Left kidney (tissue), 2 donors: ENCODE measurements around the gene ZNF292. TPM values are rescaled to one million over a fixed set of nuclear protein-coding genes. Genes with fewer than 3 reads are reported as not detected.
"Not testable (repeated sequence)": the region's sequence is repeated elsewhere in the genome, so short reads cannot be mapped to it uniquely, and the experiment has no call there.

Source experiments
- DNase-seq: peaks from one replicate; pipeline ENCODE4 v3.0.0-alpha.2; 2013
- polyA plus RNA-seq: library from polyadenylated mRNA; unstranded; fragments of 120-200 nt; gene quantifications from one replicate; pipeline ENCODE4 v1.2.1, GENCODE V29; 2013; ENCODE audit not compliant: insufficient read length

Gene ZNF292
- polyA plus RNA-seq, 1 donor, result 53.6 TPM

GRCh38 chr6:87210979-87211378 lies 55.6 kb downstream of the ZNF292 start:
- no peak for DNase-seq

GRCh38 chr6:87212596-87212995 lies 57.2 kb downstream of the ZNF292 start:
- no peak for DNase-seq

DNA sequence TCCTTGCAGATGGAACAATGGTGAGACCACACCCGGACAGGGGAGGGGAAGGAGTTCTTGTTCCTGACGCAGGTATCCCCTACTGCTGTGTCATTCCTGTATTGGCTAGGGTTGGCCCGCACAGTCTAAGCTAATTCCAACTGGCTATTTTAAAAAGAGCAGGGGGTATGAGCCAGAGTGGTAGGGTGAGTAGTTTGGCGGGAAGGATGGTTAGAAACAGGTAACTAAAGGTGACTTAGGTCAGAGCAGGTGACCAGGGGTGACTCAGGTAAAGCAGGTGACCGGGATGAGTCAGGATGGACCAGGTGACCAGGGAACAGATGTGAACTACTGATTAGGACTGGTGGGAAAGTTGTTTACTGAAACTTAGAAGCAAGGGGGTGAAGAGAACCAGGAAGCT lies 58.0 kb downstream of the ZNF292 start:
- DNase-seq, result no peak

DNA sequence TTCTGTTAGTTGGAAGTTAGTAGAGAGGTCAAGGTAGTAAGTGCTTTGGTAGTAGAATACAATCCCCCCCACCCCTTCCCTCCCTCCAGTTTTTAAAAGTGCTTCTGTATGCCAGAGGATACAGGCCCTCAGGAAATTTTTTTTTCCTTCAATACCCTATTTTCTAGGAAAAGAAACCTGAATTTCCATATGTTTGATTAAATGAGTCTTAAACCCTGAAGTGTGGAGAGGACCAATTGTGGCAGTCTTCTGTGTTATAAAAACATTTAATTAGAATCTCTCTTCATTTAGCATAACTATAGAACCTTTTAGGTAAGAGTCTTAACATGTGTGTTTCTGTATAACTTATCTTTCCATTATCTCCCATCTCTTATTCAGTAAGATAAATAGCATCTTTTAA lies 59.5 kb downstream of the ZNF292 start:
- no peak for DNase-seq

GRCh38 chr6:87220997-87221396 lies 65.6 kb downstream of the ZNF292 start:
- no peak for DNase-seq

- DNase-seq, result no peak
These were observed 67.3 kb downstream of the ZNF292 start for GRCh38 chr6:87222676-87223075.

GRCh38 chr6:87224971-87225370 lies 69.6 kb downstream of the ZNF292 start:
- no peak for DNase-seq

DNA sequence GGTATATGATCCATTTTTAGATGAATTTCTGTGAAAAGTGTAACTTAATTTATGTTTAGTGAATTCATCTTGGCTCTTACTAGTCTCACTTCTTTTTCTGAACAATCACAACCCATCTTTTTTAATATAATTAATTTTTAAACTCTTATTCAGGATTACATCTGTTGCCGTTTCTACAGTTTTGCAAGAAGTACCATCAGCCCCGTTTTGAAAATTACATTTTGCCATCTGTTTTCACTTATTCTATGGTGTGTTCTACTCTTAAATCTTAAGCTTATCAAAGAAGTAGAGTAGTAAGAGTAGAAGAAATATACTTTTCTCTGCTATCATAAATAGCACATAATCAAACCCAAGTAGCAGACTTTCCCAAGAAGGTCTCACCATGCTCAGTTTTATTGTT lies 70.1 kb downstream of the ZNF292 start:
- no peak for DNase-seq

GRCh38 chr6:87225937-87226336 lies 70.6 kb downstream of the ZNF292 start:
- DNase-seq, result no peak

DNA sequence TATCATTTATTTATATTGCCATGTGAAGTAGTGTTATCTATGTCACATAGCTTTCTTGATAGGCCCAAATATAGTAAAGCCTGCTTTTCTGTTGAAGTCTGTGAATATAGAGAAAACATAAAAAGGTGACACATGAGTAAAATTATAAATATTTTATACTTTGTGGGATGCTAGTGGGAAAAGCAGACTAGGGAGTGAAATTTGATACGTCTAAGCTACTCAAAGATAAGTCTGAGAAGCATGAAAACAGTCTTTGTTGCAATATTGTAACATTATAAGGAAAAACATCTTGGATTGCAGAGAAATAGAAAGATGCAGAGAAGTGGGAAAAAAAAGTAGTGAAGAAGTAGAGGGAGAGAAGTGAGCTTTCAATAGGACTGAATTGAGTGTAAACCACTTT lies 75.4 kb downstream of the ZNF292 start:
- DNase-seq, result no peak

GRCh38 chr6:87237804-87238203 lies 82.4 kb downstream of the ZNF292 start:
- DNase-seq, result peak; percentile 8

DNA sequence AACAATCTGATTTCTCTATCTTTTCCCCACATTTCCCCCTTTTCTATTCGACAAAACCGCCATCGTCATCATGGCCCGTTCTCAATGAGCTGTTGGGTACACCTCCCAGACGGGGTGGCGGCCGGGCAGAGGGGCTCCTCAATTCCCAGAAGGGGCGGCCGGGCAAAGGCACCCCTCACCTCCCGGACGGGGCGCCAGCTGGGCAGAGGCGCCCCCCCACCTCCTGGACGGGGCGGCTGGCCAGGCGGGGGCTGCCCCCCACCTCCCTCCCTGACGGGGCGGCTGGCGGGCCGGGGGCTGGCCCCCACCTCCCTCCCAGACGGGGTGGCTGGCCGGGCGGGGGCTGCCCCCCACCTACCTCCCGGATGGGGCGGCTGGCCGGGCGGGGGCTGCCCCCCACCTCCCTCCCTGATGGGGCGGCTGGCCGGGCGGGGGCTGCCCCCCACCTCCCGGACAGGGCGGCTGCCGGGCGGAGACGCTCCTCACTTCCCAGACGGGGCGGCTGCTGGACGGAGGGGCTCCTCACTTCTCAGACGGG lies 83.8 kb downstream of the ZNF292 start:
- DNase-seq, result not testable (repeated sequence)

DNA sequence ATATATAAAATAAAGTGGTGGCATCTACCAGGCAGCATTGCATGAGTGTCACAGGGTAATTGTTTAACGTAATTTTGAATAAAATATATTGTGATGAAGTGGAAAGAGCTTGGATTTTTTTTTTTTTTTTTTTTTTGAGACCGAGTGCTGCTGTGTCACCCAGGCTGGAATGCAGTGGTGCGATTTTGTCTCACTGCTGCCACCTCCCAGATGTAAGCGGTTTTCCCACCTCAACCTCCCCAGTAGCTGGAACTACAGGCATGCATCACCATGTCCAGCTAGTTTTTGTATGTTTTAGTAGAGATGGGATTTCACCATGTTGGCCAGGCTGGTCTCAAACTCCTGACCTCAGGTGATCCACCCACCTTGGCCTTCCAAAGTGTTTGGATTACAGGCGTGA lies 85.9 kb downstream of the ZNF292 start:
- DNase-seq, result no peak

DNA sequence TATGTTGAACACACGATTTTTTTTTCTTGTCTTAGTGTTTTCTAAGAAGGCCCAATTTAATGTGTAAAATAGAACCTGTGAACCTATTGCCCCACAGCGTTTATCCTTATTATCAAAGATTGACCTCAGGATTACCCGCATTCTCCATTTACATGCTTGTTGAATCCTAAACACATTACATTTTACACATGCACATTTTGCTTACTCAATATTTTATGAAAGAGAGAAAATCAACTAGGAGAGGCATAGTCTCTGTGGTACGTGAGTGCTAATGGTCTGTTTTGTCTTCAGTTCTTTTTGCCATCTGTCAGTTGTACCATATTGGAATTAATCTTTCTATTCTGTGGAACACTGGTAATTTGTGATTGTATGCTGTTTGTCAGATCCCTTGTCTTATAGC lies 86.9 kb downstream of the ZNF292 start:
- DNase-seq, result no peak

- DNase-seq, result no peak
These were observed 88.4 kb downstream of the ZNF292 start for GRCh38 chr6:87243812-87244211.

GRCh38 chr6:87244380-87244779 lies 89.0 kb downstream of the ZNF292 start:
- DNase-seq, result no peak

GRCh38 chr6:87250019-87250418 lies 94.7 kb downstream of the ZNF292 start:
- no peak for DNase-seq

- no peak for DNase-seq
These were observed 95.9 kb downstream of the ZNF292 start for GRCh38 chr6:87251225-87251624.

GRCh38 chr6:87251725-87252124 lies 96.4 kb downstream of the ZNF292 start:
- no peak for DNase-seq

DNA sequence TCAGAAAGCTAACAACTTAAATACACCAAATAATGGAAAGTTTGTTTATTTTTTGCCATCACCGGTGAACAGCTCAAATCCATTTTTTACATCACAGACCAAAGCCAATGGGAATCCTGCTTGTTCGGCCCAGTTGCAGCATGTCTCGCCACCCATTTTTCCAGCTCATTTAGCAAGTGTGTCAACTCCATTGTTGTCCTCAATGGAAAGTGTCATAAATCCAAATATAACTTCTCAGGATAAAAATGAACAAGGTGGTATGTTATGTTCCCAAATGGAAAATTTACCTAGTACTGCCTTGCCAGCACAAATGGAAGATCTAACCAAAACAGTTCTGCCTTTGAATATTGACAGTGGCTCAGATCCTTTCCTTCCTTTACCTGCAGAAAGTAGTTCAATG lies 101.7 kb downstream of the ZNF292 start:
- DNase-seq, result no peak

GRCh38 chr6:87257565-87257964 lies 102.2 kb downstream of the ZNF292 start:
- no peak for DNase-seq

DNA sequence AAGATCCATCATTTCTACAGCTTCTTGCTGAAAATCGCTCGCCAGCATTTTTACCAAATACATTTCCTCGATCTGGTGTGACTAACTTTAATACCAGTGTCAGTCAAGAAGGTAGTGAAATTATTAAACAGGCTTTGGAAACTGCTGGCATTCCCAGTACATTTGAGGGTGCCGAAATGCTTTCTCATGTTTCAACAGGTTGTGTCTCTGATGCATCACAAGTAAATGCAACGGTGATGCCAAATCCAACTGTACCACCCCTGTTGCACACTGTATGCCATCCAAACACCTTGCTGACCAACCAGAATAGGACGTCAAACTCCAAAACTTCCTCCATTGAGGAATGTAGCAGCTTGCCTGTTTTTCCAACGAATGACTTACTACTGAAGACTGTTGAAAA lies 102.6 kb downstream of the ZNF292 start:
- DNase-seq, result no peak

GRCh38 chr6:87259791-87260190 lies 104.4 kb downstream of the ZNF292 start:
- DNase-seq, result no peak

GRCh38 chr6:87261534-87261933 lies 106.2 kb downstream of the ZNF292 start:
- DNase-seq, result no peak

GRCh38 chr6:87264481-87264880 lies 109.1 kb downstream of the ZNF292 start:
- DNase-seq, result no peak
